ENCODE measurements around the gene PRR22.
"Not testable (repeated sequence)": the region's sequence is repeated elsewhere in the genome, so short reads cannot be mapped to it uniquely, and the experiment has no call there.

PRR22 gene

GRCh38 chr19:5785423-5785822 is 877 bp upstream of the PRR22 start:
- ChIA-PET CTCF (no interaction called here), POLR2A (no interaction called here)
- DNase-seq (ENCODE audit: low read depth, low spot score), result no peak
- TF ChIP-seq CTCF (IDR thresholded peaks at IDR 0.05; ENCODE audit: insufficient read depth, low read length, missing control alignments), result no peak
- no peak overlapping the region for H3K4me3 ChIP-seq (ENCODE audit: low read depth, low read length)

GRCh38 chr19:5782945-5783919 is 1.3 kb downstream of the PRR22 start:
- no peak overlapping the region for H3K4me3 ChIP-seq (ENCODE audit: low read depth, low read length)
- ChIA-PET POLR2A (interaction anchor here (0.5 kb wide), 1 partner anchor 100 kb away, joined by 3 read pairs; no protein-coding TSS in a partner anchor), CTCF (interaction anchor here (1.8 to 2.0 kb wide), 2 partner anchors 9 to 21 kb away, joined by 5 to 8 read pairs; no protein-coding TSS in a partner anchor)
- no peak for TF ChIP-seq CTCF (IDR thresholded peaks at IDR 0.05; ENCODE audit: insufficient read depth, low read length, missing control alignments)
- DNase-seq (ENCODE audit: low read depth, low spot score), result no peak

GRCh38 chr19:5782322-5782721 is 2.2 kb downstream of the PRR22 start:
- CTCF ChIA-PET, result interaction anchor here (1.8 to 2.6 kb wide), 3 partner anchors 12 to 22 kb away, joined by 5 to 7 read pairs (median 7); no protein-coding TSS in a partner anchor
- no peak overlapping the region for H3K4me3 ChIP-seq (ENCODE audit: low read depth, low read length)
- TF ChIP-seq CTCF (IDR thresholded peaks at IDR 0.05; ENCODE audit: insufficient read depth, low read length, missing control alignments), result no peak
- DNase-seq (ENCODE audit: low read depth, low spot score), result no peak
- POLR2A ChIA-PET, result interaction anchor here (0.5 to 0.6 kb wide), 2 partner anchors 8 to 101 kb away, joined by 3 to 4 read pairs; no protein-coding TSS in a partner anchor

GRCh38 chr19:5780916-5781315 is 3.6 kb downstream of the PRR22 start:
- ChIA-PET CTCF (interaction anchor here (1.1 to 2.6 kb wide), 3 partner anchors 12 to 23 kb away, joined by 3 to 7 read pairs (median 7); no protein-coding TSS in a partner anchor), POLR2A (interaction anchor here (1.7 kb wide), 1 partner anchor 61 kb away, joined by 5 read pairs; the partner anchor contains the start of genes CATSPERD and LONP1)
- H3K4me3 ChIP-seq (ENCODE audit: low read depth, low read length); DNase-seq (ENCODE audit: low read depth, low spot score): not testable (repeated sequence)

- DNase-seq (ENCODE audit: low read depth, low spot score), result no peak
- POLR2A ChIA-PET, result no interaction called here
- no peak overlapping the region for H3K4me3 ChIP-seq (ENCODE audit: low read depth, low read length)
- no peak for TF ChIP-seq CTCF (IDR thresholded peaks at IDR 0.05; ENCODE audit: insufficient read depth, low read length, missing control alignments)
- CTCF ChIA-PET, result no interaction called here
Measured at GRCh38 chr19:5778402-5778801, 6.1 kb downstream of the PRR22 start.

GRCh38 chr19:5775668-5776309 is 8.8 kb downstream of the PRR22 start:
- CTCF ChIA-PET, result interaction anchor here (0.8 to 2.7 kb wide), 6 partner anchors 8 to 247 kb away, joined by 3 to 20 read pairs (median 5); no protein-coding TSS in a partner anchor
- DNase-seq (ENCODE audit: low read depth, low spot score), result no peak
- TF ChIP-seq CTCF (IDR thresholded peaks at IDR 0.05; ENCODE audit: insufficient read depth, low read length, missing control alignments), result no peak
- POLR2A ChIA-PET, result no interaction called here
- no peak overlapping the region for H3K4me3 ChIP-seq (ENCODE audit: low read depth, low read length)

All from AG04449 (cell line).